ENCODE results near the gene RABL3.
"Not testable (repeated sequence)": the region's sequence is repeated elsewhere in the genome, so short reads cannot be mapped to it uniquely, and the experiment has no call there.

Gene RABL3

GRCh38 chr3:120682095-120682681 is 60.1 kb downstream of the RABL3 start, which contains the start of gene HGD:
HGD (minus strand) TSS chr3:120682239; CDS start chr3:120682111, 128 bp downstream.
- DNase-seq (ENCODE audit: low read depth) = no peak

DNA sequence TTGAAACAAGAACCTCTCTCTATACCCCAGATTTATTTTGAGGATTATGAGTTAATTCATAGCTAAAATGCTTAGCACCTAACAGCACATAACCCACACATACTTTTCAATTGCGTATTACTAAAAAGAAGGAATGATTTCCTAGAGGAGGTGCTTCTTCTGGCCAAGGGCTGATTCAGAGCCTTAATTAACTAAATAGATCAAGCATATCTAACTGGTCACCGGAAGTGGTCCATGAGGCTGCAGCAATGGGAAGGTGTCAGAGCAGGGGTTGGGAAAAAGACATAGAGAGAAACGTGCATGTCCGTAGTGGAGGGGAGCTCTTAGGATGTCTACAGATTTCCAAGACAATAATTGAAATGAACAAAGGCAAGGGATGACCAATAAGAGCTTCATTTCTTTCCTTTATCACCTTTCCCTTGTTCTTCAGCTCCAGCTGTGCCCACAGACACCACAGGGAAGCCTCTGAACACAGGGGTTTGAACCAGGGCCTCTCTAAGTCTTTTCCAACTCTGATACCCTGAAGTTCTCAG is 60.7 kb downstream of the RABL3 start:
- no peak for DNase-seq (ENCODE audit: low read depth)

DNA sequence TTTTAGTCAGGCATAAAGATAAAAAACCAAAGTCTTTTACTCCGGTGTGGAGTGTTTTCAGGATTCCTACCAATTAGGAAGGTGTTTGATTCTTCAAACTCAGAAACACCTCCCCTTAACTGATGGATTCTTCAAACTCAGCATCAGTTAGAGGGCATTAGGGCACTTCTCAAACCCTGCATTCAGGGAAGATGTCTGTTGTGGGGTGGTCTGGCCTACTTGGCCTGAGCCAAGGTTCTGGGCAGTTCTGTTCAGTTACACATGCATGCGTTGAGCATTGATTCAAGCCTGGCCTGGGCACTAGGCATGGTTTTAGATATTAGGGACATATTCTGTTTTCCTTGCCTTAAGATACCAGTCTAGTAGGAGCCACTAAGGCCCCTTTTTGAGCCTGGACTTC is 61.3 kb downstream of the RABL3 start:
- no peak for DNase-seq (ENCODE audit: low read depth)

GRCh38 chr3:120680193-120680894 is 62.0 kb downstream of the RABL3 start:
- DNase-seq (ENCODE audit: low read depth) = no peak

GRCh38 chr3:120678984-120679383 is 63.3 kb downstream of the RABL3 start:
- DNase-seq (ENCODE audit: low read depth) = no peak

DNA sequence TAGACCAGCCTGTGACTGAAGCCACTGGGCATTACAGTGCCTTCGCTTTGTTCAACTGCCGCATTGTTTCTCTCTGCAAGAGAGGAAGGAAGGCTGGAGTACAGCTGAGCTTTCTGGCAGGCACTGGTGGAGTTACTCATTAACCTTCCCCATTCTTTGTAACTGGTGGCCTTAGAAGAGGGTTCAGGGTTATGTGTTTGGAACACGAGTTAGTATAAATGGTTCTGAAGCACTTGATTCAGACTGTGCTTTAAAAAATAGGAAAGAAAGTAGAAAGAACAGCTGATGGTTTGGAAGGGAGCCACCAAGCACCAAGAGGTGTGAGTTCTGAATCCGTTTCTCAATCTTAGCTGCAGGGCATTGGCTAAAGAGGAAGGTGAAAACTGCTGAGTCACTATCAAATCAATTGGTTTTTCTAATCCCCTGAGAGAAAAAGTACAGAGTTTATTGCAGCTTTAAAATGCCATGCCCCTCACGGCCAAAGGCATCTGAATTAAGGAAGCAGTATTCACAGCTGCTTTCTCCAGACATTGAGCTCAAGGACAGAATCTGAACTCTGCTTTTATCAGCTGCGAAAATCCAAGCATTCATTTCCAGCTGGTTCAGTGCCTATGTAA is 63.9 kb downstream of the RABL3 start:
- DNase-seq (ENCODE audit: low read depth) = no peak

DNA sequence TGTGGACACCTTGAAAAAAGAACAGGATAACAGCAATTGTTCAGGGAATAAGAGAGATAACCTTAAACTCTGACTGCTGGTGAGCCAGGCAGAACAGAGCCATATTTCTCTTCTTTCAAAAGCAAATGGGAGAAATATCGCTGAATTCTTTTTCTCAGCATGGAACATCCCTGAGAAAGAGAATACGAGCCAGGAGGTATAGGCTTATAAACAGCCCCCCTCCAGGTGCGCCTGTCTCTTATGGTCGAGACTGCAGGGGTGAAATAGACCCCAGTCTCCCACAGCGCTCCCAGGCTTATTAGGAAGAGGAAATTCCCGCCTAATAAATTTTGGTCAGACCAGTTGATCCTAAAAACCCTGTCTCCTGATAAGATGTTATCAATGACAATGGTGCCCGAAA is 65.1 kb downstream of the RABL3 start:
- not testable (repeated sequence) for DNase-seq (ENCODE audit: low read depth)

GRCh38 chr3:120673116-120673515 is 69.2 kb downstream of the RABL3 start:
- DNase-seq (ENCODE audit: low read depth) = no peak

DNA sequence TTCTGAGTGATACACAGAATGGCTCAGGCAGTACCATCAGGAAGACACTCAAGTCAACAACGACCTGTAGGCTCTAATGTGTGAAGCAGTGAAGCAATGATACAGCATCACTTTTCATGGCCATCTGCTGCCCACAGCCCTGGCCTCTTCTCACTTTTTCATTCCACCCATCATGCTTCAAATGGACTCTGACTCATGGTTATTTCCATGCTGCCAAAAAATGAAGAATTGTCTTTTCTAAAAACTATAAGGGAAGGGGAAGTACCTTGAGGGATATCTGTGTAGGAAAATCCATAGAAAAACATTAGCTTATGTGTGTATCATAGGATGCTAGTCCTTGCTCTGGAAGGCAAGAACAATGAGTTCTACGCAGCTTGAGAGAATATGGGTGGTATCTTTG is 71.7 kb downstream of the RABL3 start:
- DNase-seq (ENCODE audit: low read depth) = no peak

DNA sequence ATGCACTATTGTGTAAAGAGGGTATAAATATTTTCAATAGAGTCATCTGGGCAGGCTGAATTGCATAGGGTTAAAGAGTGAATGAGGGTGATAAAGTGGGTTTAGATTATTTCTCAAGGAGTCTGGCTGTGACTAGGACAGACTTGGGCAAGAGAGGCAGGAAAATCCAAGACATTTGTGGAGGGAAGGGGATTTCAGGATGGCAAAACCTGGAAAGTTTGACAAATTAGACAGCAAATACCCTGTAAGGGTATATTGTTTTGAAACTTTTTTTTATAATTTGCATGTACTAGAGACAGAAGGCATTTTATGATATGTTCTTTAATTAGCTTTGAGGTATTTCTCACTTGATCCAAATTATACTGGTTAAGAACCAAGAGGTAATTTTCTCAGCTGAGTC is 77.4 kb downstream of the RABL3 start:
- no peak for DNase-seq (ENCODE audit: low read depth)

DNA sequence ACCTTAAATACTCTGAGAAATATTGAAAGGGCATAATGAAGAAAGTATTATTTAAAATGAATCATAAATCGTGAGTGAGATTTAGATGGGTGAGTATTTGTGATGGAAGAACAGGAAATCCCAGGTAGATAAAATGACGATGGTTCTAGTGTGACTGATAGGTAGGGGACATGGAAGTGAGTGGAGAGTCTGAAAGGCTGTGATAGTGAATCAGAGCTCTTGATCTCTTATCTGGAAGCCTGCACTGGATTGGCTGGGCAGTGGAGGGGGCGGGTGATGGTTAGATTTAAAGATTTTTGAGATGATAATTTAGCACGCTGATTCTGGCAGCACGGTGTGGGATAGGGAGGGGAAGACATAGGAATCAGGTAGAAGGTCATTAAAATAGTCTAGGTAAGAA is 80.4 kb downstream of the RABL3 start:
- DNase-seq (ENCODE audit: low read depth) = no peak

- no peak for DNase-seq (ENCODE audit: low read depth)
Measured at GRCh38 chr3:120661106-120661905, 81.0 kb downstream of the RABL3 start.

- DNase-seq (ENCODE audit: low read depth) = no peak
Measured at GRCh38 chr3:120659834-120660233, 82.5 kb downstream of the RABL3 start.

- no peak for DNase-seq (ENCODE audit: low read depth)
Measured at GRCh38 chr3:120659285-120659684, 83.0 kb downstream of the RABL3 start.

DNA sequence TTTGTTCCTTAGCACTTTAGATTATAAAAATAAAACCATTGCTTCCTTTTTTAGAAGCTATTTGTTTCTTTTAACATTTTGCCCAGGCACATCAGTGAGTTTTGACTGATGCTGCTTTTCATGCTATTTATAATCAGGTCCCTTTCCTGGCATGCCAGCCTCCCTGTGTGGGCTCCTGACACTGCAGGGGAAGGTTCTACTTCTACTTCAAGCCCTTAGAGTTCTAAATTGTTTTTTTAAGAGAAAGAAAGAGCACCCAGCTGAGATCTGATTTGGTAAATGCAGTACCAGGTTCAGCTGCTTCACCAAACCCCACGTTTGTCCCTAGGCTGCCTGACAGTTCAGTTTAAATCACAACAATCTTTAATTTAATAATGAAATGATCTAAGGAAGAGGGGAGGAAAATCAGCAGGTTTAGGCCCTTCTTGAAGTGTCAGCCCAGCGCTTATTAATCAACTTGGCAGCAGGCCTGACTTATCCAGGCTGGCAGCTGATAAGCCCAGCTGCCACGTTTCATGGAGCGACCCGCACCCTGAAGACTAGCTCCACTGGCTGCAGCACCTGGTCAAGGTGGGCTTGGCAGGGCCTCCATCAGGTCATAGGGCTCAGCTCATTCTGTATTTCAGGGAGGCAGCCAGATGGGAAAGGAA is 89.3 kb downstream of the RABL3 start:
- no peak for DNase-seq (ENCODE audit: low read depth)

DNA sequence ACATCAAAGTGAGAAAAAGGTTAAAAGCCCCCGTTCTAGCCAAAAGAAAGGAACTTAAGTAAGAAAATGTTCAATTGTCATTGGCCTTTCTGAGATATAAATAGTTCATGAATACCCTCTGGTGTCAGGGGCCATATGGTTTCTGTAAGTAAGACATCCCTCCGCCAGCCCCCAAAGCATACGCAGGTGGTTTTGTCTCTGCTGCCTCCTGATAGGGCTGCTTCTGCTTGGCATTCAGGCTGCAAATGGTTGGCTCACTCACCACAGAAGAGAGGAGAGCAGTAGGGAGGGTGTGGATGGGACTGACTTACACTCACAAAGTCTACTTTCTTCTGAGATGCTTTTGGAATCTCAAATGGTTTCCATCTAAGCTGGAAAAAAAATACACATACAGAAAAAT is 90.0 kb downstream of the RABL3 start:
- DNase-seq (ENCODE audit: low read depth) = no peak

DNA sequence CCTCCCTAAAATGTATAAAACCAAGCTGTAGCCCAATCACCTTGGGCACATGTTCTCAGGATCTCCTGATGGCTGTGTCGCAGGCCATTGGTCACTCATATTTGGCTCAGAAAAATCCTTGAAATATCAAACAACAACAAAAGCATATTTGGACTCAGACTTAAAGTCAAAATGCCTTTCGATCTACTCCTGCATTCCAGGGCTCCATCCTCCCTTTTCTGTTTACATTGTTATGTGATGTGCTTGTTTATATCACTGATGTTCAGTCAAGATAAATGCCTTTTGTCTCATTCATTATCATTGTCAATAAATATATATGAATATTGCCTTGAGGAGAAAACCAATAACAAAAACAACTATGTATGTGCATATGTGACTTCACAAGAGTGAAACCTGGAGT is 92.0 kb downstream of the RABL3 start:
- DNase-seq (ENCODE audit: low read depth) = no peak

DNA sequence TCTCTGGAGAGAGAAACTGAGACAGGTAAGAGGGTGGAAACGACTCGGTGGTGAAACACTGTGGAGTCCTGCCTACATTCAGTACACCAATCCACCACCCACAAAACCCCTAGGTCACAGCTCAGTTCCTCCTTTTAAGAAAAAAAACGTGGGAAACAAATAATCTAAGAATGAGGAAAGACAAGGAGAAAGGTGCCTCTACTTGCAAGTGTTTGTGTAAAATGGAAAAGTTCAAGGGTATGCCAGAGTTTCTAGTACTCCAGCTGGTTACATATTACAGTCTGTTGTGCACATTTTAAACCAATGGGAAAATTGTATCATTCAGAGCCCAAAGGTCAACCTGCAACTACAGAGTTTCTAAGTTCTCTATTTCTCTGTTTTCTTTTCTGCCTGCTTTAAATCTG is 92.5 kb downstream of the RABL3 start:
- DNase-seq (ENCODE audit: low read depth) = no peak

GRCh38 chr3:120648290-120648689 is 94.0 kb downstream of the RABL3 start:
- DNase-seq (ENCODE audit: low read depth) = no peak

DNA sequence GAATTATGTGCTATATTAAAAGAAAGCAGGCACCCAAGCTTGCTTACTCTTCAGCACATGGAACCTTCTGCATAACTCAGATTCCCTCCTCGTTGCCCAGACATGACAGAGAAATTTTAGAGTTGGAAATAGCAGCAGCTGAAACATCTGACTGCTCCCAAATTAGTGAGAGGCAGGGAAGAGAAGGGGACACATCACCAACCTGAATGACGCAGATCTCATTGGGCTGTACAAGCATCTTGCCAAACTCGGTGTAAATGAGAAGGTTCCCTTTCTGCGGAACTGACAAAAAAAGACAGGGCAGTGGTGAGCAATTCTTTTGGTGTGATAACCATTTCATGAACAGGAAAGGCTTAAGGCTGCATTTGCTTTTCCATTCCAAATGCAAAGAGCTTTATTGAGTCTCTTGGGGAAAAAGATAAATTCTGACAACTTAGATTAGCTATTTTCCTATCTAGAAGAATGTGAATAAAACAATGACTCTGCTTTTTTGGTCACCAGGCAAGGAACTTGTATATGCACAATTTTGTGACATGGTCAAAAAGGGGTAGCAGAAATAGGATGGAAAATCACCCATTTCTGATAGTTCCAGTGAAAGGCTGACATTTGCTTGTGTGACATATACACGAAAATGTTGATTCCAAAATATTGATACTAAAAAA is 95.4 kb downstream of the RABL3 start:
- no peak for DNase-seq (ENCODE audit: low read depth)

GRCh38 chr3:120645083-120645845 is 97.1 kb downstream of the RABL3 start:
- no peak for DNase-seq (ENCODE audit: low read depth)
